Measurements from ENCODE around the gene C19orf73. TPM values are rescaled to one million over a fixed set of nuclear protein-coding genes. Genes with fewer than 3 reads are reported as not detected.

Gene C19orf73
- total and polyA plus RNA-seq, 9 of the 15 experiments (the other 6 are each of a cell fraction or from before 2014, with no cell fraction given) = 0.08 to 7.4 (median 1.4) TPM

- Histone ChIP-seq H3K9ac (ENCODE audit: insufficient read depth in 1 of 2, low read depth in 2 of 2, low read length in 2 of 2) (no peak overlapping the region), H3K9me3 (replicated peaks; ENCODE audit: control insufficient read depth, insufficient read depth, low read depth, low read length) (no peaks in the 10 kb centered on the region), H2AFZ (ENCODE audit: low read depth, low read length) (no peak overlapping the region), H3K4me1 (replicated peaks in 1 of 2; ENCODE audit: control insufficient read depth in 2 of 2, insufficient read depth in 2 of 2, low read length in 2 of 2) (peaks cover 8 to 17% of the 10 kb centered on the region in 2 experiments; a peak in 2 of 5 replicates), H3K36me3 (ENCODE audit: control insufficient read depth, insufficient read depth, low read length) (peaks cover 93% of the 10 kb centered on the region), H4K20me1 (replicated peaks; ENCODE audit: control insufficient read depth, insufficient read depth, low read length) (peaks cover 34% of the 10 kb centered on the region), H3K4me3 (no peak overlapping the region), H3K4me2 (ENCODE audit: insufficient read depth, low read length) (no peak overlapping the region), H3K79me2 (ENCODE audit: control insufficient read depth, insufficient read depth, low read length) (peaks cover 77% of the 10 kb centered on the region), H3K27me3 (ENCODE audit: control insufficient read depth in 2 of 2, insufficient read depth in 2 of 2, low read length in 2 of 2) (no peaks in the 10 kb centered on the region), H3K9me1 (ENCODE audit: control insufficient read depth, insufficient read depth, low read length) (no peaks in the 10 kb centered on the region), H3K27ac (ENCODE audit: extremely low read depth, low read depth, low read length) (no peak overlapping the region)
- intact Hi-C loops (cut with micrococcal nuclease) (no loop called here), in situ Hi-C loops (cut with MboI) (no loop called here)
- BruUV-seq (replicated peaks) = no TSS peak
- ChIA-PET POLR2A (no interaction called here), CTCF (ENCODE audit: low intra/inter-chr PET ratio) (no interaction called here)
- no peak for FAIRE-seq
- DNase-seq (ENCODE audit: extremely low read depth in 1 of 4, low spot score in 3 of 4) = peak in 1 of 4 experiments; percentile 5
- WGBS (ENCODE audit: insufficient coverage, low coverage, missing lambda C conversion rate) = 96% methylated on average over 17 of the region's 17 CpGs
- ATAC-seq = no peak
- TF ChIP-seq RBBP5 (IDR thresholded peaks at IDR 0.05; ENCODE audit: borderline replicate concordance, insufficient read depth, low read length, poor library complexity, severe bottlenecking) = no peak
- TF ChIP-seq CEBPG (CRISPR knock-in tag; IDR thresholded peaks at IDR 0.05) = no peak
- no peak for TF ChIP-seq CEBPG (tag; conservative IDR thresholded peaks at IDR 0.05 in 1 of 2, IDR thresholded peaks at IDR 0.05 in 1 of 2)
- no peak for TF ChIP-seq MAZ (CRISPR knock-in tag; conservative IDR thresholded peaks at IDR 0.05 in 1 of 2, IDR thresholded peaks at IDR 0.05 in 1 of 2)
- TF ChIP-seq RBFOX2 (IDR thresholded peaks at IDR 0.05; ENCODE audit: low read depth, low read length) = peak; percentile 29; the same call in 1 of the 2 replicates
- TF ChIP-seq GABPB1 (CRISPR knock-in tag; IDR thresholded peaks at IDR 0.05) = no peak
- no peak for TF ChIP-seq ARNT (IDR thresholded peaks at IDR 0.05)
- TF ChIP-seq POLR2A (conservative IDR thresholded peaks at IDR 0.05) = 0 out of 2 replicates have a peak, but pooled peaks have one; percentile 7
- TF ChIP-seq ZNF282 (CRISPR knock-in tag; IDR thresholded peaks at IDR 0.05) = no peak
- no peak for TF ChIP-seq FOXP1 (CRISPR knock-in tag; IDR thresholded peaks at IDR 0.05)
- TF ChIP-seq DNMT1 (IDR thresholded peaks at IDR 0.05) = no peak
- no peak for TF ChIP-seq SMARCA4 (IDR thresholded peaks at IDR 0.05)
- TF ChIP-seq SIRT6 (IDR thresholded peaks at IDR 0.05; ENCODE audit: low read depth, low read length) = no peak
- no peak for TF ChIP-seq KLF16 (IDR thresholded peaks at IDR 0.05)
Measured at GRCh38 chr19:49091391-49092038, 27.4 kb downstream of the C19orf73 start.

Data from K562 (cell line).